Measurements from ENCODE around the gene TNFRSF13B.

GRCh38 chr17:16912021-16912962 is 59.6 kb downstream of the TNFRSF13B start:
- no peak for TF ChIP-seq CTCF (IDR thresholded peaks at IDR 0.05)
- no peak for TF ChIP-seq POLR2A (IDR thresholded peaks at IDR 0.05)

Measured in uterus (tissue), 2 donors.